HepG2 (cell line): Measurements from ENCODE around the gene TNP2. TPM values are rescaled to one million over a fixed set of nuclear protein-coding genes. Genes with fewer than 3 reads are reported as not detected.

Experiments used
- ARNT2 ChIP-seq: sonication (generic); formaldehyde crosslinking; IDR thresholded peaks from 2 replicates; pipeline ENCODE4 v1.8.0; 2022; ENCODE audit warnings: mild to moderate bottlenecking, low read depth, missing genetic modification reagents, moderate library complexity
- ETS1 ChIP-seq: sonication (generic); formaldehyde crosslinking; IDR thresholded peaks from 2 replicates; pipeline ENCODE4 v1.4.0; 2020; ENCODE audit warnings: missing genetic modification reagents
- FOXA1 ChIP-seq, 2 experiments: fragments of 450-650 bp in 1 of 2; sonication (generic) in 1 of 2; formaldehyde crosslinking in 1 of 2; IDR thresholded peaks; 2 replicates each; pipeline versions ENCODE4 v1.4.0 to v1.6.1; 2016 to 2020; ENCODE audit warnings: missing genetic modification reagents in 1 of 2
- GATAD1 ChIP-seq: IDR thresholded peaks from 2 replicates; pipeline ENCODE4 v1.6.1; 2016; ENCODE audit warnings: missing genetic modification reagents, missing compliant biosample characterization
- GFI1 ChIP-seq: sonication (generic); formaldehyde crosslinking; IDR thresholded peaks from 2 replicates; pipeline ENCODE4 v1.5.0; 2020; ENCODE audit warnings: missing genetic modification reagents, mild to moderate bottlenecking, borderline replicate concordance
- HDAC6 ChIP-seq: fragments of 200-600 bp; sonication (generic); IDR thresholded peaks from 2 replicates; pipeline ENCODE4 v1.7.0; 2017; ENCODE audit warnings: mild to moderate bottlenecking, antibody characterized with exemption, low read length, low read depth
- LRRFIP1 ChIP-seq: sonication (generic); formaldehyde crosslinking; conservative IDR thresholded peaks from 2 replicates; pipeline ENCODE4 v1.4.0; 2020; ENCODE audit warnings: missing genetic modification reagents
- MEF2D ChIP-seq: sonication (generic); formaldehyde crosslinking; IDR thresholded peaks from 2 replicates; pipeline ENCODE4 v1.5.1; 2020; ENCODE audit warnings: mild to moderate bottlenecking, missing genetic modification reagents
- PAF1 ChIP-seq: IDR thresholded peaks from 2 replicates; pipeline ENCODE4 v1.6.1; 2016; ENCODE audit warnings: missing genetic modification reagents, missing compliant biosample characterization
- POLR2AphosphoS2 ChIP-seq: IDR thresholded peaks from 2 replicates; pipeline ENCODE4 v1.6.1; 2011; ENCODE audit warnings: low read depth, low read length, improper control_type of control experiment
- RBFOX2 ChIP-seq: fragments of 200-400 bp; formaldehyde crosslinking; IDR thresholded peaks from 2 replicates; pipeline ENCODE4 v1.6.1; 2017; ENCODE audit warnings: low read depth, mild to moderate bottlenecking, low read length
- SALL1 ChIP-seq: sonication (generic); formaldehyde crosslinking; IDR thresholded peaks from 2 replicates; pipeline ENCODE4 v1.8.0; 2022; ENCODE audit warnings: mild to moderate bottlenecking, missing genetic modification reagents
- SMC3 ChIP-seq: IDR thresholded peaks from 2 replicates; pipeline ENCODE4 v1.6.1; 2011; ENCODE audit warnings: low read length, improper control_type of control experiment
- SRY ChIP-seq: sonication (generic); formaldehyde crosslinking; IDR thresholded peaks from 2 replicates; pipeline ENCODE4 v1.8.0; 2022; ENCODE audit warnings: mild to moderate bottlenecking, missing genetic modification reagents
- SYNCRIP ChIP-seq: fragments of 200-400 bp; formaldehyde crosslinking; IDR thresholded peaks from 2 replicates; pipeline ENCODE4 v1.6.1; 2018; ENCODE audit warnings: mild to moderate bottlenecking, low read depth, low read length; ENCODE audit not compliant: insufficient read depth
- TCF7L2 ChIP-seq: IDR thresholded peaks from 2 replicates; pipeline ENCODE4 v1.6.1; 2011; ENCODE audit warnings: mild to moderate bottlenecking, low read depth, low read length, moderate library complexity
- TEAD3 ChIP-seq: optimal IDR thresholded peaks from 2 replicates; pipeline ENCODE3; 2016; ENCODE audit warnings: borderline replicate concordance
- ZFX ChIP-seq: sonication (generic); formaldehyde crosslinking; IDR thresholded peaks from 2 replicates; pipeline ENCODE4 v1.4.0; 2020; ENCODE audit warnings: mild to moderate bottlenecking, low read depth, missing genetic modification reagents, moderate library complexity
- ZGPAT ChIP-seq: IDR thresholded peaks from 2 replicates; pipeline ENCODE4 v1.6.1; 2016; ENCODE audit warnings: mild to moderate bottlenecking
- ZNF180 ChIP-seq: sonication (generic); formaldehyde crosslinking; IDR thresholded peaks from 2 replicates; pipeline ENCODE4 v1.4.0; 2020; ENCODE audit warnings: low read depth, missing genetic modification reagents, borderline replicate concordance
- ZNF225 ChIP-seq: sonication (generic); formaldehyde crosslinking; IDR thresholded peaks from 2 replicates; pipeline ENCODE4 v1.4.0; 2020; ENCODE audit warnings: mild to moderate bottlenecking, missing genetic modification reagents
- ZNF468 ChIP-seq: sonication (generic); formaldehyde crosslinking; IDR thresholded peaks from 2 replicates; pipeline ENCODE4 v1.8.0; 2022; ENCODE audit warnings: mild to moderate bottlenecking, moderate library complexity, missing genetic modification reagents
- ZNF552 ChIP-seq: sonication (generic); formaldehyde crosslinking; IDR thresholded peaks from 2 replicates; pipeline ENCODE4 v1.9.0; 2022; ENCODE audit warnings: missing genetic modification reagents, mild to moderate bottlenecking, borderline replicate concordance
- ZNF614 ChIP-seq: IDR thresholded peaks from 2 replicates; pipeline ENCODE4 v1.6.1; 2018; ENCODE audit warnings: missing biosample characterization, missing genetic modification reagents, inconsistent platforms, borderline replicate concordance
- ZNF737 ChIP-seq: sonication (generic); formaldehyde crosslinking; IDR thresholded peaks from 2 replicates; pipeline ENCODE4 v1.5.0; 2020; ENCODE audit warnings: missing genetic modification reagents, mild to moderate bottlenecking, borderline replicate concordance
- polyA plus RNA-seq, 8 experiments: library from polyadenylated mRNA; depleted of rRNA in 3 of 8; stranded (reverse) in 7 of 8; unstranded in 1 of 8; fragments of >200 nt; fragmentation: Illumina TruSeq in 4 of 8; extraction: Trizol in 4 of 8; gene quantifications; 2 replicates each; pipeline versions ENCODE4 v1.2.1 to v1.2.3, GENCODE V29; 2011 to 2016; ENCODE audit warnings: low read depth in 4 of 8, missing spikeins in 1 of 8, mixed read lengths in 1 of 8; ENCODE audit not compliant: insufficient read depth in 1 of 8
- total RNA-seq, 5 experiments: library from RNA; depleted of rRNA; stranded (reverse); fragments of >200 nt; fragmentation: Illumina TruSeq; extraction: Trizol; gene quantifications; 2 replicates each; pipeline ENCODE4 v1.2.3, GENCODE V29; 2016; ENCODE audit warnings: low read depth in 1 of 5

TNP2 gene
- total and polyA plus RNA-seq, 2 of the 13 experiments (the other 11 are each of a cell fraction or from before 2014, with no cell fraction given), result not detected

- TF ChIP-seq ZNF552 (CRISPR knock-in tag), result no peak
- no peak for TF ChIP-seq ZNF225 (CRISPR knock-in tag)
- TF ChIP-seq FOXA1 (IDR thresholded peaks at IDR 0.05), result no peak
- no peak for TF ChIP-seq FOXA1 (CRISPR knock-in tag; IDR thresholded peaks at IDR 0.05)
- no peak for TF ChIP-seq GATAD1 (CRISPR knock-in tag)
- TF ChIP-seq ETS1 (CRISPR knock-in tag), result no peak
- no peak for TF ChIP-seq SYNCRIP
- TF ChIP-seq PAF1, result peak; percentile 37; the same call in 1 of the 2 replicates
- peak; percentile 4; the same call in 1 of the 2 replicates for TF ChIP-seq ZFX (CRISPR knock-in tag)
- TF ChIP-seq MEF2D (CRISPR knock-in tag), result peak; percentile 24; the same call in 1 of the 2 replicates
- TF ChIP-seq LRRFIP1, result no peak
- no peak for TF ChIP-seq ZNF468 (CRISPR knock-in tag)
- TF ChIP-seq SRY (CRISPR knock-in tag), result peak; percentile 85; the same call in 1 of the 2 replicates
- no peak for TF ChIP-seq TCF7L2
- no peak for TF ChIP-seq HDAC6
- 0 out of 2 replicates have a peak, but pooled peaks have one; percentile 6 for TF ChIP-seq ZNF614
- TF ChIP-seq ZNF180 (CRISPR knock-in tag), result no peak
- TF ChIP-seq ZNF737 (CRISPR knock-in tag), result no peak
- TF ChIP-seq SMC3, result no peak
- TF ChIP-seq ZGPAT (CRISPR knock-in tag), result no peak
- TF ChIP-seq RBFOX2, result 0 out of 2 replicates have a peak, but pooled peaks have one; percentile 51
- TF ChIP-seq GFI1 (CRISPR knock-in tag), result no peak
- TF ChIP-seq TEAD3 (CRISPR knock-in tag), result peak; percentile 30
- no peak for TF ChIP-seq POLR2AphosphoS2
- TF ChIP-seq SALL1 (CRISPR knock-in tag), result peak; percentile 49; the same call in 1 of the 2 replicates
- no peak for TF ChIP-seq ARNT2
These were observed 15.8 kb downstream of the TNP2 start (continued) for GRCh38 chr16:11253009-11253994.
